Neural progenitor cell (in vitro differentiated cells): Measurements from ENCODE around the gene PSMB9.

ENCODE experiments used
- CTCF ChIP-seq: fragments of 200-600 bp; sonication (generic); IDR thresholded peaks from 2 replicates; pipeline ENCODE4 v1.5.1; 2017; ENCODE audit warnings: antibody characterized with exemption, mild to moderate bottlenecking
- EZH2 ChIP-seq: fragments of 200-600 bp; sonication (generic); IDR thresholded peaks from 2 replicates; pipeline ENCODE4 v1.6.1; 2017; ENCODE audit warnings: antibody characterized with exemption, mild to moderate bottlenecking, moderate library complexity

GRCh38 chr6:32876603-32877002 is 22.6 kb downstream of the PSMB9 start:
- TF ChIP-seq EZH2 (no peak), CTCF (no peak)
